Muscle of leg (tissue), 11 donors: ENCODE measurements around the gene FRS3. TPM values are rescaled to one million over a fixed set of nuclear protein-coding genes. Genes with fewer than 3 reads are reported as not detected.
A peak's percentile ranks its signal among the peaks of the same experiment; 100 is the strongest.

Experiments used
- DNase-seq: peaks from one replicate; pipeline ENCODE4 v3.0.0; 2013
- H3K27ac ChIP-seq: one replicate; pipeline ENCODE4 v1.5.1; 2013; ENCODE audit warnings: mild to moderate bottlenecking, low read length, control low read depth
- H3K27me3 ChIP-seq: one replicate; pipeline ENCODE4 v1.6.1; 2013; ENCODE audit warnings: low read length; ENCODE audit not compliant: control insufficient read depth, insufficient read depth
- H3K36me3 ChIP-seq: one replicate; pipeline ENCODE4 v1.6.1; 2013; ENCODE audit warnings: low read length; ENCODE audit not compliant: control insufficient read depth, insufficient read depth
- H3K4me1 ChIP-seq: one replicate; pipeline ENCODE4 v1.6.1; 2013; ENCODE audit warnings: low read length; ENCODE audit not compliant: control insufficient read depth, insufficient read depth
- H3K4me3 ChIP-seq: one replicate; pipeline ENCODE4 v1.5.1; 2013; ENCODE audit warnings: low read length, control low read depth
- H3K9me3 ChIP-seq: replicated peaks from 2 replicates; pipeline ENCODE4 v1.6.1; 2013; ENCODE audit warnings: low read depth, low read length; ENCODE audit not compliant: control insufficient read depth
- WGBS: methylation state at CpG from one replicate; pipeline ENCODE4 v1.1.5; 2013; ENCODE audit warnings: missing lambda C conversion rate; ENCODE audit not compliant: insufficient coverage; 5-methylcytosine and 5-hydroxymethylcytosine counted together
- polyA plus RNA-seq, 8 donors: library from polyadenylated mRNA; unstranded; fragments of 120-200 nt; gene quantifications; one replicate each; pipeline versions ENCODE4 v1.2.1 to v1.2.3, GENCODE V29; 2013; ENCODE audit warnings: inconsistent platforms in 1 of 8, low replicate concordance in 1 of 8; ENCODE audit not compliant: insufficient read length in 8 of 8, insufficient read depth in 1 of 8
- total RNA-seq: library from RNA; stranded (reverse); fragments of 120-200 nt; gene quantifications from one replicate; pipeline ENCODE4 v1.2.4, GENCODE V29; 2013

FRS3 gene
- total and polyA plus RNA-seq, 9 donors = 3.5 to 9.4 (median 7.3) TPM

DNA sequence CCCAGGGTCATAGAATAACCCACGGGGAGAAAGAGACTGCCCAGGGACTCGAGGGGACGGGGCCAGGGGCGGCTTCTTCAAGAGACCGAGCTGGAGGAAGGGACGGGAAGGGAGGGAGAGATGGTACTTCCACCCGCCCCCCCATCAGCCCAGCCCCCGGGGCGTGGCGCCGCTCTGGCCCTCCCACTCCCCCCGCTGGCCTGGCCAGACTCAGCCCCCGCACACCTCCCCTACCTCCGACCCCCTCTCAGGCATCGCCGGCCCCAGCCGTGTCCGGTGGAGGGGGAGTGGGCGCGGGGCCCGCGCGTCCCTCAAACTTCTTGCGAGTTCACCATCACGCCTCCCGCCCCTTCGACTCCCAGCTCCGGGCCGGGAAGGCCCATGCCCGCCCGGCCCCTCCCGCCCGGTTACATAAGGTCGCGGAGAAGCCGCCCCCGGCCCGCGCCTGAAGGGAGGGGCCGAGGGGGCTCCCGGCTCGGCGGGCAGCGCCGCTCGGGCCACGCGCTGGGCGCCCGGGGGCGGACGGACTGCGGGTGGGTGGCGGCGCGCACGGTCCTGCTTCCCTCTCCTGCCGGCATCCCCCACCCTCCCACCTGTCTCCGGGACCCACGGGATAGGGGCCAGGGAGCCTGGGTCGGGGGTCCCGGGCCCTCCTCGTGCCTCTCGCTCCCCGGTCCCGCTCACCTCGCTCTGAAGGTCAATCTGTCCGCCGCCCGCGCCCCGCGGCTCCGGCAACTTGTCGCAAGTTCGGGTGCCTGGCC lies 44.9 kb downstream of the FRS3 start:
- 0% methylated on average over 62 of the region's 76 CpGs for WGBS
- no peaks in the 10 kb centered on the region for H3K36me3 ChIP-seq
- peaks cover 24% of the 10 kb centered on the region for H3K4me1 ChIP-seq

DNA sequence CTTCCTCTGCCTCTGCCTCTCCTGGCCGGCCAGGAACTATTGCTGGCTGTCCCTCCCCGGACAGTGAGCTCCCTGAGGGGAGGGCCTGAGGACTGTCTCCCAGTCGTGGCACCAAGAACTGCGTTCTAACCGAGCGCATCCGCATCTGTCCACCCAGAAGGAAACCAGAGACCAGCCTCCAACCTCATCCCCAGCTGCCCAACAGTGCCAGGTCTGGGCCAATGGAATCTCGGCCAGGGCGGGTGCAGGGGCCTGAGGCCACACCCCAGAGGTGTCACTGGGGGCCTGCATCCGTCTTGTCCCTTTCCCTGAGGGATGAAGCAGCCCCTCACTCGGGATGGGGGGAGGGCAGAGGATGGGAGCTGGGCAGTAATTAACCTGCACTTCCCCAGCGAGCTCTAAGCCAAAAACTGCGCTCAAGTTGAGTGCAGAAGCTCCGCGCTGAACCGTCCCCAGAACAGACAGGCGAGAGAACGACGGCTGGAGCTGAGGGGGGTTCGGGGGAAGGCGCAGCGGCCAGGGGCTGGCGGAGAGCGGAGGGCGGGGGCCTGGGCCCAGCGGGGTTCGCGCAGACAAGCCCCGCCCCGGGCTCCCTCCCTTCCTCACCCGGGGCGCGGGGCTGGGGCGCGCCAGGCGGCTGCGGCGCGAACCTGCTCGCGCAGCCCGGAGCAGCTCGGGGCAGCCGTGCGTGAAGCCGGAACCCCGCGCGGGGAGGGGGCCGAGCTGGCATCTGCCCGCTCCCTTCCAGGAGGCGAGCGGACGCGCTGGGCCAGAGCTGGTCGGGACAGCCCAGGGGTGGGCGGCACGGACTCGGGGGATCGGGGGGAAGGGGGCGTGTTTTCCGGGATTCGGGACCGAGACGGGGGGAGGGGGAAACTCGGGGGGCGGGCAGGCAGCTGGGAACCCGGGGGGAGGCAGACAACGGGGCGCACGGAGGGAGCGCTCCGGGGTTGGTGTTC lies 45.7 kb downstream of the FRS3 start:
- DNase-seq = peak; percentile 92
- under 1% methylated on average over 53 of the region's 73 CpGs for WGBS
- peaks cover 24% of the 10 kb centered on the region for H3K4me1 ChIP-seq

More for the DNA sequence above, 44.9 kb downstream of the FRS3 start:
- peak overlapping the region; percentile 93 for H3K27ac ChIP-seq
- no peaks in the 10 kb centered on the region for H3K9me3 ChIP-seq
- DNase-seq = peak; percentile 95
- H3K4me3 ChIP-seq = peak overlapping the region; percentile 80
- H3K27me3 ChIP-seq = no peaks in the 10 kb centered on the region

DNA sequence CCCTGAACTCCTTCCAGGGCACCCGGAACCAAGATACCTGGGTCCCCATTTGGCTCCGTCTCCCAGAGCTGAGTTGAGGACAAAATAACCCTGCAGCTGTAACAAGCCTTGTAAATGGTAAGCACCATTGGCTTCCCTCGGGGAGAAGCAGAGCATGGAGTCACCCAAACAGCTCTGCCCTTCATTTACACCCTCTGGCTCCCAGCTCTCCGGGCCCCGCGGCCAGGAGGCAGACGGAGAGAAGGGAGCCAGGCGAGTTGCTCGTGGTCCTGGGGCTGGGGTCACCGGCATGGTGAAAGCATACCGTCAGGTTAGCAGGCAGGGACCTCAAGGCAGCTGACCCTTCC lies 46.4 kb downstream of the FRS3 start:
- Histone ChIP-seq H3K36me3 (no peaks in the 10 kb centered on the region), H3K4me1 (peaks cover 30% of the 10 kb centered on the region), H3K27ac (peak overlapping the region; percentile 91), H3K27me3 (no peaks in the 10 kb centered on the region), H3K4me3 (peak overlapping the region; percentile 80), H3K9me3 (no peaks in the 10 kb centered on the region)
- 18% methylated on average over 11 of the region's 11 CpGs for WGBS
- DNase-seq = peak; percentile 41

More for the DNA sequence above, 45.7 kb downstream of the FRS3 start:
- no peaks in the 10 kb centered on the region for H3K27me3 ChIP-seq
- no peaks in the 10 kb centered on the region for H3K9me3 ChIP-seq
- no peaks in the 10 kb centered on the region for H3K36me3 ChIP-seq
- H3K27ac ChIP-seq = peak overlapping the region; percentile 93
- H3K4me3 ChIP-seq = peak overlapping the region; percentile 80

DNA sequence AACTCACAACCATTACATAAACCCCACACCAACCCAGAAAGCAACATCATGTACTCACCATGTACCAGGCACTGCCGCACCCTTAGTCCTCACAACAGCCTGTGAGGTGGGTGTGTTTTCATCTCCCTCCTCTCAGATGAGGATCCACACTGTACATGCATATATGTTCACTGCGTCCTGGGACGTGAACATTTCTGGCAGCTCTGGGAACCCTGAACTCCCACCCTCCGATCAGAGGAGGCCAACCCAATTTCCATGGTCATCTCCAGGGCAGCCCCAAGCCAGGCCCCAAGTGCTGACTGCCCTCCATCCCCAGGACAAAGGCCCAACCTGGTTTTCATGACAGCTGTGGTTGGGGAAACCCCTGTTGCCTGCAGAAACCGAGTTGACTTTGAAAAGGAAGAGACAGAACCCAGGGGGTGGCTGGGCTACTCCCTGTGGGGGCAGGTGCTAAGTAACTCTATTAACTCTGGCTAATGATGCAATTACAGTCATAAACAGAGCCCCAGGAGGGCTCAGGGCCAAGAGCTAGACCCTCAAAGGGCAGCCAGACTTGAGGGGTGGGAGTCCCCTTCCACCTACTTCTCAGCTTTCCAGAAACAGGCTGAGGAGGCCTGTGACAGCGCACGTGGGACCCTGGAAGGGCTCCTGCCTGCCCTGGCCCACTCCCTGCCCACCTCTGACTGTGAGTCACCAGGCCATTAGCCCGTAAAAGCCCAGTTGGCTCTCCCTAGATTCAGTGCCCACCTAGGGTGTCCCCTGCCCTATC lies 46.9 kb downstream of the FRS3 start:
- DNase-seq = no peak
- H3K36me3 ChIP-seq = no peaks in the 10 kb centered on the region
- H3K4me1 ChIP-seq = peaks cover 33% of the 10 kb centered on the region
- H3K4me3 ChIP-seq = no peak overlapping the region
- 44% methylated on average over 6 of the region's 8 CpGs for WGBS
- no peaks in the 10 kb centered on the region for H3K27me3 ChIP-seq
- peak overlapping the region; percentile 9 for H3K27ac ChIP-seq
- H3K9me3 ChIP-seq = no peaks in the 10 kb centered on the region

DNA sequence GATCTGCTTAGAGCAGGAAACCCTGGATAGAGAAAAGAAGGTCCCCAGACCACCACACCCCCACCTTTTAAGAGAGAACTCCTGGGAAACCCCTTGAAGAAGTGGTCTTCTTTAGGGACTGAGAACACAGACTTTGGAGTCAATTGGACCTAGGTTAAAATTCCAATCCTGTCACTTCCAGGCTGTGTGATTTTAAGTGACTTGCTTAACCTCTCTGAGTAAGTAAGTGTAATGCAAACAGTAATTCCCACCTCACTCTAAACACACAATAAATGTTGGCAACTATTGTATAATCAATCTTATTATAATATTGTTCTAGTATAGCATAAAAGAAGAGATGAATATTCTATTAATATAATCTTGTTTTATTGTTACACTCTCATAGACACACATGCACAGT lies 47.6 kb downstream of the FRS3 start:
- H3K4me3 ChIP-seq = no peak overlapping the region
- no peaks in the 10 kb centered on the region for H3K36me3 ChIP-seq
- H3K27ac ChIP-seq = no peak overlapping the region
- H3K9me3 ChIP-seq = no peaks in the 10 kb centered on the region
- H3K27me3 ChIP-seq = no peaks in the 10 kb centered on the region
- no peak for DNase-seq
- H3K4me1 ChIP-seq = peaks cover 33% of the 10 kb centered on the region

DNA sequence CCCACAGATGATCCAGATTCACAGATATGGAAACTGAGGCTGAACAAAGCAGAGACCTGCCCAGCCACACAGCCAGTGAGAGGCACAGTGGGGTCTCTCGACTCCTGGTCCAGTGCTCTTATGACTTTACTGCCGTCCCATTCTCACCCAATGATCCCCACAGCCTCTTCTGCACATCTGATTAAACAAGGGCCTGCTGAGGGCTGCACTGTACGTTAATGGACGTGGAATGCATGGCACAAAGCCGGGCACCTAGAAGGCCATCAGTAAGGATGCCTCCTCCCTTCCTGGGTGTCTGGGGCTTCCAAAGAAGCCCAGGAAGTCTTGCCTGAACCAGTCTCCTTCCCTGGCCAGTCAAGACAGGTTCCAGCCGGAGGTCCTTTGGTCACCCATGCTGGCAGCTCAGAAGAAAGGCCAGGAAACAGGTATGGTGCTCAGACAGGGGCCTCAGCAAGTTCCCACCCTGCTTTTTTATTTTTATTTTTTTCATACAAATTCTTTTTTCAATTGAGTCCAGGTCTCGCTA lies 48.1 kb downstream of the FRS3 start:
- Histone ChIP-seq H3K4me1 (peaks cover 33% of the 10 kb centered on the region), H3K27ac (no peak overlapping the region), H3K4me3 (no peak overlapping the region), H3K27me3 (no peaks in the 10 kb centered on the region), H3K9me3 (no peaks in the 10 kb centered on the region), H3K36me3 (no peaks in the 10 kb centered on the region)
- no peak for DNase-seq
- 79% methylated on average over 6 of the region's 7 CpGs for WGBS

DNA sequence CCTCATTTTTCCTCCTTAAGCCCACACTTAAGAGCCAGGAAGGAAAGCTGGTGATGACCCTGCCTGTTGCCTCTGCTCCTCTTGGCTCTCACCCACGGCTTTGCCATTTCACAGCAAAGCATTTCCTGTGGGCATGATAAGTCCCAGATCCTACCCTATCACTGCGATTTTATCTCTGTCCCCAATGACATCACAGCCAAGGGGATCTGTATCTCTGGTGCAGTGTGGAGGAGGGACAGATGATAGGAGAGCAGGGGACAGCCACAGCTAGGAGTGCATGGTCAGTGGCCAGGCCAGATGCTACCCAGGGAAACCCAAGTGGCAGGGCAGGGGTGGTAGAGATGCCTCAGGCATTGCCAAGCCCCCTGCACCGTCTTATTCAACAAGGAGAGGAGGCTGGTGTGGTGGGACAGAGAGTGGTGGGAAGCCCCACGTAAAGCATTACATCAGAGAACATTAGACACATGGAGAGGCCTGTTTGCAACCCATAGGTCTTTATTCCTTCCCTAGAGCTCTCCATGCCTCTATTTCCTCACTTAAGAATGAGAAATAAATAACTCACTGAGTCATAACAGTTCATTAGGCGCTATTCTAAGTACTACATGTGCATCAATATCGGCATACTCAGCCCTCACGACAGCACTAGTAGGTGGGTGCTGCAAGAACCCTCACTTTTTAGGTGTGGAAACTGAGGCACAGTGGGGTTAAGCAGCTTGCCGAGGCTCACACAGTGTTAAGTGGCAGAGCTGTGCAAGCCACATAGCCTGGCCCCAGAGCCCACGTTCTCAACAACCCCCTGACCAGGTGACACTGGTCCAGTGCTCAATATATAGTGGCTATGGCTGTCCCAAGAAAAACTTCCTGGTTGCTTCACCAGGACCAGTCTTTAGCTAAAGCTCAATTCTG lies 48.9 kb downstream of the FRS3 start:
- no peak overlapping the region for H3K27ac ChIP-seq
- peaks cover 30% of the 10 kb centered on the region for H3K4me1 ChIP-seq
- no peaks in the 10 kb centered on the region for H3K36me3 ChIP-seq
- no peaks in the 10 kb centered on the region for H3K27me3 ChIP-seq
- no peak for DNase-seq
- no peaks in the 10 kb centered on the region for H3K9me3 ChIP-seq
- WGBS = 74% methylated on average over 6 of the region's 9 CpGs
- no peak overlapping the region for H3K4me3 ChIP-seq

DNA sequence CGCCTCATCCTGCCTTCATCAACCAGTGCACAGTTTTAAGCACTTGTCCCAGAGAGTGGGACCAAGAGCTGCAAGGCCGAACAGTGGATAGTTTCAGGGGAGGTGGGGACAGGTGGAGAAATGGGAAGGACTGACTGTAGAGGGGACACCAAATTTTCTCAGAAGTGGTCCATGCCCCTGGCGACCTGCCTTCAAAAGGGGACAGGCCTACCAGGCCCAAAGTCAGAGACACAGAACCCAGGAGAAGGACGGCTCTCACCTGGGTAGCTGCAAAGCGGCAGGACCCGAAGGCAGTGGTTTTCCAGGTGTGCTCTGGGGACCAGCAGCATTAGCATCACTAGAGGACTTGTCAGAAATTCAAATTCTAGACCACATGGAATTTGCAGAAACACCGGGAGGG lies 50.1 kb downstream of the FRS3 start:
- H3K4me3 ChIP-seq = no peak overlapping the region
- H3K27ac ChIP-seq = no peak overlapping the region
- no peak for DNase-seq
- H3K9me3 ChIP-seq = no peaks in the 10 kb centered on the region
- peaks cover 35% of the 10 kb centered on the region for H3K4me1 ChIP-seq
- 90% methylated on average over 5 of the region's 7 CpGs for WGBS
- no peaks in the 10 kb centered on the region for H3K36me3 ChIP-seq
- H3K27me3 ChIP-seq = no peaks in the 10 kb centered on the region

DNA sequence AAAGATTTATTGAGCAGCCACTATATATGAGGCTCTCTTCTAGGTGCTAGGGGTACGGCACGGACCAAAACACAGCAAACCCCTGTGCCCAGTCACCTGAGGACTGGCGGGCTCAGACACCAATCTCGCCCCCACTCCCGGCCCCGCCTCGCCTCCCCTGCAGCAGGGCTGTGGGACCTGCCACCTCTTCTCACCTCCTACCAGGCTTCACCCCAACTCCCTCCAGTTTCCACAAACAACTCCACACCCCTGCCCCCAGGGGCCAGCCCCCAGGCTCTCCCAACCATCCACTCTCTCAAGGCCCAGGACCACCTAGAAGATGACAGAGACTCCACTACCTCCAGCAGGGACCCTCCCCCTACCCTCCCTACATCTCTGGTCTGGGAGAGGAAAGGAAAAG lies 50.7 kb downstream of the FRS3 start:
- Histone ChIP-seq H3K27me3 (no peaks in the 10 kb centered on the region), H3K9me3 (no peaks in the 10 kb centered on the region), H3K27ac (no peak overlapping the region), H3K36me3 (no peaks in the 10 kb centered on the region), H3K4me3 (no peak overlapping the region), H3K4me1 (peaks cover 42% of the 10 kb centered on the region)
- 83% methylated on average over 4 of the region's 7 CpGs for WGBS
- DNase-seq = no peak
